DMS 273 treated with DMSO at 0.1 percent for 48 hours (cell line): ENCODE data around the gene IPCEF1.

Experiments used
- DNase-seq: peaks from one replicate; lab custom pipeline; 2025; lab: John Stamatoyannopoulos, UW

The IPCEF1 gene

DNA sequence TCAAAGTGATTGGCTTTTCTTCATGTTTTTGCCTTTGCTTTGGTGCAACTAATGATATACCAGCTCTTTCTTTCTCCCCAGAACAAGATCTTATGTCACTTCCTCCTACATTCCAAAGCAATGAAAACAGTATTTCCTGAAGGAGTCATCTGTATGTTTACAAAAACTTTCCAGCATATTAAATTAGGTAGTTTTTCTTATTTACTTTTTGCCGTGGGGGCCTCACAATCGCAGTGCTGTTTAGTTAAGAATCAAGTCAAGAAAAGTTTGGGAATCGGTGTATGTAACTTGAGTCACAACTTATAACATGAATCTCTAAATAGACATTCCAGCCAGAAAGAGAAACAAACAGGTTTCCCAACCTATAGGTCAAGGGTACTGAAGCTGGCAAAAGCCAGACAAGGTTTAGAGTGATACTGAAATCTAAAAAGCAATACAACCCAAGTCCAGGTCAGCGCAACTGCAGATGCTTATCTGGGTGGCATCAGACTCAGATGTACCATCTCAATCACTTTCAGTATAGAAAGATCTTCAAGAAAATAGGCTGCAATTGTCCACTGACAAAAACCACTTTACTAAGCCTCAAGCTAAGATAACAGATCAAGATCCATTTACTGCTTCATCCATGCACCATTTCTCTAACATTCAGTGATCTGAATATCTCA is 63.6 kb downstream of the IPCEF1 start:
- DNase-seq, result no peak

DNA sequence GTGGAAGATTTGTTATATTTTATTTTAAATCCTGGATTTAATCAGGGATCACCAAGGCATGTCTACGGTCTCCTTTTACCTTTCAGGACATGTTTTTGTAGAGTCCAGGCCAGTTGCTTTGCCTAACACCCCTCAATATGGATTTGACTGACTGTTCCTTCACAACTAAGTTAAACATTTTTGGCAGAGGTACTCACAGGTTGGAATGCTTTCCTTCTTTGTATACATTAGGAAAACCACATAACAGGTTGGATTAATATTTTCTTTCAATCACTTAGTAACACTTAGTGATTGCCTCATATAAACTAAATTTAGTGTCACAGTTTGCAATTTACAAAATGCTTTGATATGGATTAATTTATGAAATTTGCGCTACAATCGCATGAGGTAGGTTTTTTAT is 64.5 kb downstream of the IPCEF1 start:
- no peak for DNase-seq

DNA sequence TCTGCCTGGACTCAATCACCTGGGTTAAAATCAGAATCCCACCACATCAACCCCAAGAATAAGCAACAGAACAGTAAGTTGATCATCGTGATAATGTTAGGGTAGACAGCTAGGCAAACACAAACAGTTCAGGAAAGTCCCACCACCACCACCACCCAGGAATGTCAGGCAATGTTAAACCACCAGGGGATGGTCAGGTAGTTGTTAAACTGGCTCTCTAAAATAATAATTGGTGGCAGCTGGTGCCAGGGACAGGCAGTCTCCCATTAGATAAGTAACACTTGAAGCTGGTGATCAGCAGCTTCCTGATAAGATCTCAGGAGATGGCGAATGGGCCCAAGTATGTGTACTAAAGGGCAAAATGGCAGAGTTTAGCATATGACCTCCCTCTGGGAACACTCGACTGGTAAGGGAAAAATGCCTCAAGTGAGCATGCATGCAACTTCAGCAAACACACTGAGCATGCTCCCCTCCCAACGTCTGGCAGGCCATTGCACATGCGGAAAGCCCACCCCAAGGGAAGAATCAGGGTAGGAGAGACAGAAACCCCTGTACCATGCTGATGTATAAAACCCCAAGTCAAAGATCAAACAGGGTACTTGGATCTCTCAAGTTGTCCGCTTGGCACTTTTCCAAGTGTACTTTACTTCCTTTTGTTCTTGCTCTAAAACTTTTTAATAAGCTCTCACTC is 66.6 kb downstream of the IPCEF1 start:
- no peak for DNase-seq

DNA sequence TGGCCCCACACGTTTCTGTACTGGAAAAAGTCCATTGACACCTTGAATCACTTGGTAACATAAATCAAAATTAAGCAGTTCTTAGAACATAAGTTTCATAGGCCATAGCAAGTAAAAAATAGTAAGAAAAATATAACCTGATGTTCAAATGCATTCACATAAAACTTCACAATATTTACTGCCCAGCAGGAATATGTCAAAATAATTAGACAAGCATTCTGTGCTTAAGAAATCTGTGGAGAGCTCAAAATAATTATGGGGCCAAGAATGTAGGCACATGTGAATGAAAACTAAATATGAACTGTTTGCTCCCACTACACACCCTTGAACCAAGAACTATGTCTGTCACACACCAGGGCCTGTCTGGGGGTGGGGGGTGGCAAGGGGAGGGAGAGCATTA is 70.8 kb downstream of the IPCEF1 start:
- DNase-seq, result no peak

DNA sequence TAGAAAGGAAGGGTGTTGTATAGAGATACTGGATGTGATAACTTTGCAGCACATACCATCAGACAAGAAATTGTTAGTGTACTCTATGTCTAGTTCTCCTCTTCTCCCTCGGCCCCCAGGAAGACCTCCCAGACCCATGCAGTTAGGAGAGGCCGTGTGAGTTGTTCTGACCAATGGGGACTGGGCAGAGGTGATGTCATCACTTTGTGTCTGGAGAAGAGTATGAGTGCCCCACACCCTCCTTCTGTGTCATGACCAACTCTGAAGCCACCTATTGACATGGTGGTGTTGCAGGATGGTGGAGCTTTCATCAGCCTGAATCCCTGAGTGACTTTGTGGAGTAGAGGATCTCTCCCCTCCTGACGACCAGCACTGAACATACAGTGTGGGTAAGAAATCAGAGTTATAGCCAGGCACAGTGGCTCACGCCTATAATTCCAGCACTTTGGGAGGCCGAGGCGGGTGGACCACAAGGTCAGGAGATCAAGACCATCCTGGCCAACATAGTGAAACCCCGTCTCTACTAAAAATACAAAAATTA is 72.2 kb downstream of the IPCEF1 start:
- DNase-seq, result no peak

DNA sequence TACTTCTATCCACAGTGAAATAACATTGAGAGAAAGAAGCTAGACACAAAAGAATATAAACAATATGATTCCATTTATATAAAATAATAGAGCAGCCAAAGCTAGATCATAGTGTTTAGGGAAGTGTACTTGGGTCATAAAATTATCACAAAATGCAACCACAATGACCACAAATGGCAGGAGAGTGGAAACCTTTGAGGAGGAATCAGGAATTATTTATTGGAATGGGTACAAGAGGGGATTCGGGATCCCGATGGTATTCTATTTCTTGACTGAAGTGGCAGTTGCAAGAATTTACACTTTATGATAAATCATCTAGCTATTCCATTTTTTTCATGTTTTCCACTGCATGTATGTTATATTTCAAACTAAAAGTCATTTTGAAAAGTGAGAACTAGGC is 76.1 kb downstream of the IPCEF1 start:
- no peak for DNase-seq

DNA sequence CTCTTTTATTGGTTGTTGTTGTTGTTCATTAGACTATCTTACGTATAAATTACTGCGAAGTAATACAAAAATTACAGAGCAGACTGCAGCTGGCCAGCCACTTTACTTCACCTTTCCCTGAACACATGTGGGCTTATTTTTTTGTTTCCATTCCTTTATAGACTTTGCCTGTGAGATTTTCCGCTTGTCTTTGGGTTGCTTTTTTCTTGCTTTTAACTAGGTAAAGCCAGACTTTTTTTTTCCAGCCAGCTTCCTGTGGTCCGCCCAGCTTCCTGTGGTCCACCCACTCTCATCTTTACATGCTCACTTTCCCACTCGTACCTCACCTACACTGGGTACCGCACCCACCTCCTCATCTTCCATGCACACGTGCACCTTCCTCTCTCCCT is 79.0 kb downstream of the IPCEF1 start:
- DNase-seq, result no peak

DNA sequence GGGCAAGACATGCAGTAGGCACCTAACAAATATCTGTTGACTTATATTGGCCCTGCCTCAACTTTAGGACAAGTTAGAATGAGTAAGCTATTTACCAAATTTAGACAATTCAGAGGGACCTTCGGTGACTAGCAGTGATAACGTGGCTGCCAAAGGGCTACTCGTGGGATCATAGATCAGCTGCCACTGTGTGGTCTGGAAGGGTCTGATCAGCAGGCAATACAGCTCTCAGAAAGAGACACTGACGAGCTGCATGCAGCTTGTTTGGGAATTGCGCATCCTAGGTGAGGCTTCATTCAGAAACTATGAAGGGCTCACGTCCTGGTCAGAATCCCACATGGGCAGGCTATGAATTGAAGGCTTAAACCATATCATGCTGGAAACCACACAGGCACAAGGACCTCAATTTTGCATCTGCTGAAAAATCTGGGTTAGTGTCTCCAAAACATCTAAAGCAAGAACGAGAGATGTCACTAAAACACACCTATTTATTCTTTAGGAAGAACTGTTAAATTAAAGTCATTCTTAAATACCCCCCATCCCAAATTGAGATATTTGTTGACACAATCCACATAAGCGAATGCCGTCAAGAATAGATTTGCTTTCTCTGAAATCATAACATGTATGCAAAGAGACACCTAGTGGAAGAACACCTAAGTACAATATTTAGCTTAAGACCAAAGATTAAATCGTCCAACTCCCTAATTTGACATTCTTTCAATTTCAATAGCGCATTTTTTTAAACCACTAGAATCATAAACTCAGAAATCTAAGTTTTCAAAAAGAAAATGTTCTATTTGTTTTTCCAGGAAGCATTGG is 79.6 kb downstream of the IPCEF1 start:
- DNase-seq, result no peak

DNA sequence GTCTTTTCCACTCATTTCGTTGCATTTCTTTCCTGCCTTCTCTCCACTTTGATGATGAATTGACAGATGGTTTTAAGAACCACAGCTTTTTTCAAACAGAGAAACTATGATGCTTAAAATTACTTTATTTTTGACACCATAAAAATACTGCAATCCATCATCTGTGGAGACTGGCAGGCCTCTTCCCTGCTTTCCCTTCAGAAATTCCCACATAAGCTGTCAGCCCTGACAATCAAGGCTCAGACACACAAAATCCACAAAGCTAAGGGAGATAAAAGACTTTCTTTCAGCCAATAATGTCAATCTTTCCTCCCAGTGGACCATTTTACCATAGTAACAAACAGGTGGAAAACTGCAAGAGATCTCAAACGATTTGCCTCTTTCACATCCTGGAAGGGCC is 82.4 kb downstream of the IPCEF1 start:
- DNase-seq, result no peak

DNA sequence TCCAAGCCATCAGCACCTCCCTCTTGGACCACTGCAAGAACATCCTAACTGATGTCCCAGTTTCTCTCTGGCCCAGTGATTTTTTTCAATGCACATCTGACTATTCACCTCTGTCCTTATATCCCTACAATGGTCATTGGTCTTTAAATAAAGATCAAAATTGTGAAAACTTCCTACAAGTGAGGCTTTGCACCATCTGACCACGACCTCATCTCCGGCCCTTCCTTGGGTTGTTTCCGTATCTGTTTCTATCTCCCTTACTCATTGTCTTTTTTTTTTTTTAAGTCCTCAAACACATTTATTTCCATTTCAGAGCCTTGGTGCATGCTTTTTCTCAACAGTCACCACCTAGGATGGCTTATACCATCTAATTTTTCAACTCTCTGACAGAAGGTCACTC is 88.1 kb downstream of the IPCEF1 start:
- no peak for DNase-seq

DNA sequence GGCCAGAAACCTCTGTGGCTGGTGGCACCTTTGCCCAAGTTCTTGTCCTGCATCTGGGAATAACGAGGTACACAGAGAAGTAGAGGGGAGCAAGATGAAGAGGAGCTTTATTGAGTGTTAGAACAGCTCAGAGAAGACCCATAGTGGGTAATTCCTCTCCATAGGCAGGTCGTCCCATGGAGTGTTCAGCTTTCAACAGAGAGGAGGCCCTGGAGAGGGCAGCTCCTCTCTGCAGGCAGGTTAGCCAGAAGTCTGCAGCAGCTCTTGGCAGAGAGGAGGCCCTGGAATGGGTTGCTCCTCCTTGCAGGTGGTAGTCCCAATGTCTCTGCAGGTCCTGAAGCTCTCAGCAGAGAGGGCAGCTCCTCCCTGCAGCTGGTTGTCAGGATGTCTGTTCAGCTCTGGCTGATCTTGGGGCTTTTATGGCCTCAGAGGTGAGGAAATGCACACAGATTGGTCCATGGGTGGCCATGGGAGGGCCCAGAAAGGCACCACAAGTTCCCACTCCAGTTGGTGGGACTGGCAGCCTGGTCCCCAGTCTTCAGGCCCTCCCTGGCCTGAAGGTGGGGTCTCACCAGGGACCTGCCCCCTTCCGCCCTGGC is 89.0 kb downstream of the IPCEF1 start:
- DNase-seq, result no peak

DNA sequence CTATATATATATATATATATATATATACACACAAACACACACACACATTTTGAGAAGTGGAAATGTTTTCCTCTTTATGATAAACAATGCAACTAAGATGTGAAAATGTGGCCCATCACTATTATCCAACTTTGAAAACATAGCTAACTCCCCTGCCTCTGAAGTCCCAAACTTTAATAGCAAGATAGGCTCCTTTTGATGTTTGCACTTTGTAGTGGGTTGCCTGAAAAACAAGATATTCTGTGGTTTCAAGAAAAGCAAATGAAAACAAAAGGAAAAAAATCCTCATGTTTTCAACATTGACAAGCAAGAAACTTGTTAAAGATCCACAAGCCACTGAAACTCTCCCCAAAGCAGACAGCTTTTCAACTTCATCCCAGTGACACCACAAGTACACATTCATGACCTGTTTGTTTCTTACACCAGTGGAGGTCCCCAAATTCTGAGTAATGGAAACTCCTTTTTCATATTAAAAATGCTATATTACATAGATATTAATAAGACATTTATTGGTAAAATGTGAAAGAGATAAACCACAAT is 90.0 kb downstream of the IPCEF1 start:
- DNase-seq, result no peak

DNA sequence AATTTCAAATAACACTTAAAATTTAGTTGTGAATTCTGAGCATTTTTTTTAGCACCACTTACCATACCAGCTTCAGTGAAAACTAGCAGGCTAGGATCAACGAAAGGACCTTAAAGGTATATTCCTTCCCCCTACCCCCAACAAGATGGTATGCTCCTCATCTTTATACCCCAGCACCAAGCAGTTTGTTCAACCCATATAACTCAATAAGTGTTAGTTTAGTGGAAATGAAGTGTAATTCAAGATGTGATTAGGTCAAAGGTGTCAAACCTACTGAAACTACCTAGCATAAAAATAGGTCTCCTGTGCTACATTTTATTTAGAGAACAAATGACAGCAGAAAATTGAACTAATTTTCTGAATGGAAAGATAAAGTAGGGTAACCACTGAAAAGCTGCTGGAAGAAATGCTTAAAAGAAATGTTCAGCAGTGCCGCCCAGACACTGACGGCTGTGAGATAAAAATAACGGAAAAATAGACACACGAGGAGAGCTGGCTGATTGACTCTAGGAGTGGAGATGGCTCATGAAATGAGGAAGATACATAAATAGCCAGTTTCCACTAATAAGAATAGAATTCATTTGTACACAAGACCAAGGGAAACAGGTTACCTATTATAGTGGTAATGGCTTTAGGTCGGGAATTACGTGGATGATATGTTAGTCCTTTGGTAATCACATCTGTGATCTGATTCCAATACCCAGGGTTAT is 94.8 kb downstream of the IPCEF1 start:
- no peak for DNase-seq

DNA sequence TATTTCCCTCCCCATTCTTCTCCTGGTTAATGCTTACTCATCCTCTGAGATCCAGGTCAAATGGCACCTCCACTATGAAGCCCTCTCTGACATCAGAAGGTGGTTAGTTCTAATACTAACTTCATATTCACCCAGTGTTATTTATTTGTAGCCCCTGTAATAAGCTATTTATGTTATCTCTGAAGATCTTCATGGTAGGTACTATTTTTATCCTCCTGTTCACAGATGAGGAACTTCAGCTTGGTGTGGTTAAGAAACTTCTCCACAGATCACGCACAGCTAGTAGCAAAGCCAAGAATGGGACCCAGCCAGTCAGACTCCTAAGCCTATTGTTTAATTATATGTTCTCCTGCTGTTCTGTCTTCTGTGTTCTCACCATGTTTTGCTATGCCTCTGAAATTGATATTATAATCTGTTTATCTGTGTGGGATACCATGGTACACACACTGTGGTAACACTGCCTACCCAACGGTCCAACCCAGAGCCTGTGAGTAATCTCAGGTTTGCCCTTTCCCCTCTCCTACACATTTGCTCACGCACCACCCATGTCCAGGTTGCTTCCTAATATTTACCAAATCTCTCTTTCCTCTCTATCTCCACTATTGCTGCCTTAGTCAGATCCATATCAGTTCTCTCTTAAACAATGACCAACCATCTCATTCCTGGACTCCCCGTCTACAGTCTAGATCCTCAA is 98.4 kb downstream of the IPCEF1 start:
- no peak for DNase-seq

DNA sequence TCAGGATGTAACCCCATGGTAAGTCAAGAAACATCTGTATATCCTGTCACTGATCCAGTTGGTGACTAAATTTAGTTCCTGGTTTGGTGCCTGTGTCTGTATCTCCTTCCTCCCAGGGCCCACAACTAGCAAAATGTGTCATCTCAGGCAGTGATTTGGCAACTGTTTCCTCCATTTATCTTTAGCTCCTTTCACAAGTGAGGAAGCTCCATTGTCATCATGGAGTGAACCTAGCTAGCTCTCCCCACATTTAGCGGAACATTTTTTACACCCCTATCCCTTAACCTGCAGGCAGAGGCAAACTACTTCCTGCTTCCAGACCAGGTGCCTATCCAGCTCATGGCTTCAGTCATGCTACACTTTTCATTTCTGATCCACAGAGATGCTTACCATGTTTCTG is 99.5 kb downstream of the IPCEF1 start:
- no peak for DNase-seq

DNA sequence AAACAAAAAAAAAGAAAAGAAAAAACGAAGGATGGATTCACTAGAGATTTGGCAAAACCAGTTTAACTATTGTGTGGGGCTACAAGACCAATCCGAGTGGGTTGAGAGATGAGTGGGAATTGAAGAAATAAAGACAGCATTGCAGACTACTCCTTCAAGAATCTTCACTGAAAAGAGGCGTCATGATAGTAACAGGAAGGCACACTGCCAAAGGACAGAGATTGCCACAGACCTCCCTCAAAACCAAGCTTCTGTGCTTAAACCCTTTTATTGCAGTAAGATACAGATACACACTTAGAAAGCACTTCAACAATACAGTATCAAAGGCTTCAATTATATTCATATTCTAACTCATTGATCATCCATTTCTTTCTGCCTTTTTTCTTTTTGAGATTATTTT is 103.9 kb downstream of the IPCEF1 start:
- DNase-seq, result no peak

DNA sequence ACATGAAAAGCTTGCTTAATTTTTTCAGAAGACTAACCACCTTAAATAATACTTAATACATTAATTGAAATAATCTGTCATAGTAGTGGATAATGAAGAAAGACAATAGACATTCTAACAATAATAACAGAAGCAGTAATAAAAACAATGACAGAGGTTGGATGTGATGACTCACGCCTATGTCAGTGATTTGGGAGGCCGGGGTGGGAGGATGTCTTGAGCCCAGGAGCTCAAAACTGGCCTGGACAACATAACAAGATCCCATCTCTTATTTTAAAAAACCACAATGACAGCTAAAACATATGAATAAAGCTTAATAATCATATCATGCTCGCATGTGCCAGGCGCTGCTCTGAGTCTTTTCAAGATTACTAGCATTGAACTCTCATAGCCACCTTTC is 105.5 kb downstream of the IPCEF1 start:
- DNase-seq, result no peak

DNA sequence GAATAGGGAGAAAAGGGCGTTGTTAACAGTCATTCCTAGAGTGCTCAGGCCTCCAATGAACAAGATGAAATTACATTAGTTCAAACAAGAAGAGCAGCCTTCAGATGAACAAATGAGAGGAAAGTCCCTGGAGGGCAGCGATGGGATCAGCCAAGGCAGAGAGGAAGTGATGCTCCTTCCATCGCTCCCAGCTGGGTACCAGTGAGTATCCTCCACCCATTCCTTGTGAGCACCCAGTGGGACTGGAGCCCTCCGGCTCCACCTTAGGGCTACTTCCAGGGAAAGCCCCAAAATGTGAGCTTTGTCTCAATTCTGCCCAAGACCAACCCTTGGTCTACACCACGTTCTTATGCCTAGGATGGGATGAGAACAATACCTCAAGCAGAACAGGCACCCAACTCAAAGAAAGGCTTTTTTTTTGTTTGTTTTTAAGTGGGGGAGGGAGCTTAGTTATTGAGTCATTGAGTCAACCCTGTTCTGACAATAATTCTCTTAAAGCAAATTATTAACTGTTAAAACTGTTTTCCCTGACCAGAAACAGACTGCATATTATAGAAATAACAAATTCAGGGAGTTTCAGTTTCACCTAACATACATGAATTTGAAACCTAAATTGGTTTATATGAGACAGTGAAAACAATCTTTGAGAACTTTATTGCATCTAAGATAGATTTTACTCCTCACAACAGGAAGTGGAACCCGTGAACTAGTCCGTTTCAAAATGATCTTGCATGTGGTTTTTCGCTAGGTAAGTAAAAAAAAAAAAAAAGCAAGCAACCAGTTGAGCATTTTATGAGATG is 106.9 kb downstream of the IPCEF1 start:
- no peak for DNase-seq

DNA sequence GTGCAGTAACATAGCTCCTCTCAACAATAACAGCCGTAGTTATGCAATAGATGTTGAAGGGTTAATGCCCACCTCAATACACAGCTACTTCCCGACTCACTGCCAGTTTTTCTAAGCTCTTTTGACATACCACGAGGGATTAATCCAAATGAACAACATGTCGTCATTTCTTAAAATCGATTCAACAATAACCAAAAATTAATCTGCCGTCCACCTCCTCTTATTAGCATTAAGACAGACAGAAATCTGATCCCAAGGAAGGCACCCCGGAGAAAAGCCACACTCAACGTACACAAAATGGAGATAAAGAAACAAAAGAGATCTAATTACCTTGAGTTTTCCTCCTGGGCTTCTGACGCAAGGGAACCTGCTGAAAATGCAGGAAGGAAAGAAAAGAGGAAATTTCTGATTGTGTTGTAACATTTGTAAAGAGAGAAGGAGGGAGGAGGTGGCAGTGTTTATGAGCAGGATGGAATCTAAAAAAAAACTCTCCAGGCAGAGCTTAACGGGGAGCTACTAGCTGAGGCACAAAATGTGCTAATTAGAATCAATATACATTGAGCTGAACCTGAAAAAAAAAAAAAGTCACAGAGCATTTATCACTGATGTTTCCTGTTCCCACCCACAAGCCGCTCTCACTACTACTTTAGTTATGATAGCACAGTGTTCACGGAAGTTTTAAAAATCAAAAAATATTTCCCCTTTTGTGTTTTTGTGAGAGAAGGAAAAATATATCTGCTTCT is 109.3 kb downstream of the IPCEF1 start:
- no peak for DNase-seq
